ENCODE results near the gene CCIN.

DNA sequence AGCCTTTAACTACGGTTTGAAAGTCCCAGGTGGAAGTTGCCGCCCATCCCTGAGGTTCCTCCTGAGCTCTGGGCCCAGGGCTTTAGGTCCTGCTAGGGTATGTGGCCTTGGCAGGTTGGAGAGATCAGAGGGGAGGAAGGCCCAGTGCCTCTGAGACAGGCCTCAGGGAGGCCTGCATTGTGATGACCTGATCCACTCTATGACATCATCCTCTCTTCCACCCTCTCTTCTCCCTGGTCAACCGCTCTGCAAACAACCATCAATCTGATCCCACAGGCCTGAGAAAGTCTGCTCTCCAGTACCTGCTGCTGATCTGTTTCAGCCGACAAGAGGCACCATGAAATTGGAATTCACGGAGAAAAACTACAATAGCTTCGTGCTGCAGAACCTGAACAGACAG lies at the start of gene CCIN:
- TF ChIP-seq CTCF (IDR thresholded peaks at IDR 0.05) (no peak), POLR2AphosphoS5 (IDR thresholded peaks at IDR 0.05) (no peak), POLR2A (IDR thresholded peaks at IDR 0.05) (no peak), EP300 (IDR thresholded peaks at IDR 0.05) (no peak)

Data from gastroesophageal sphincter (tissue), 3 donors.